HepG2 (cell line): ENCODE results near the gene PODN. TPM values are rescaled to one million over a fixed set of nuclear protein-coding genes. Genes with fewer than 3 reads are reported as not detected.

Experiments used
- ELF4 ChIP-seq: sonication (generic); formaldehyde crosslinking; IDR thresholded peaks from 2 replicates; pipeline ENCODE4 v1.5.0; 2020; ENCODE audit warnings: missing genetic modification reagents, mild to moderate bottlenecking, moderate library complexity, borderline replicate concordance
- FOXA3 ChIP-seq: IDR thresholded peaks from 2 replicates; pipeline ENCODE4 v1.6.1; 2016; ENCODE audit warnings: missing genetic modification reagents, missing compliant biosample characterization
- HMG20A ChIP-seq: IDR thresholded peaks from 2 replicates; pipeline ENCODE4 v1.6.1; 2016; ENCODE audit warnings: borderline replicate concordance
- PITX1 ChIP-seq: sonication (generic); formaldehyde crosslinking; IDR thresholded peaks from 2 replicates; pipeline ENCODE4 v1.5.1; 2020; ENCODE audit warnings: mild to moderate bottlenecking, missing genetic modification reagents
- SIX4 ChIP-seq: sonication (generic); formaldehyde crosslinking; IDR thresholded peaks from 2 replicates; pipeline ENCODE4 v1.4.0; 2020; ENCODE audit warnings: missing genetic modification reagents
- SP1 ChIP-seq, 2 experiments: fragments of 450-650 bp in 1 of 2; sonication (generic) in 1 of 2; formaldehyde crosslinking in 1 of 2; IDR thresholded peaks; 2 replicates each; pipeline versions ENCODE4 v1.4.0 to v1.6.1; 2016 to 2020; ENCODE audit warnings: missing genetic modification reagents in 1 of 2
- SUZ12 ChIP-seq: fragments of 150-350 bp; IDR thresholded peaks from 2 replicates; pipeline ENCODE4 v1.6.1; 2014; ENCODE audit warnings: low read depth, low read length
- TEAD3 ChIP-seq: optimal IDR thresholded peaks from 2 replicates; pipeline ENCODE3; 2016; ENCODE audit warnings: borderline replicate concordance
- ZNF282 ChIP-seq: fragments of 450-650 bp; IDR thresholded peaks from 2 replicates; pipeline ENCODE4 v1.6.1; 2018; ENCODE audit not compliant: partially characterized antibody
- ZNF501 ChIP-seq: sonication (generic); formaldehyde crosslinking; IDR thresholded peaks from 2 replicates; pipeline ENCODE4 v1.5.1; 2020; ENCODE audit warnings: mild to moderate bottlenecking, moderate library complexity, missing genetic modification reagents
- ZNF598 ChIP-seq: sonication (generic); formaldehyde crosslinking; IDR thresholded peaks from 2 replicates; pipeline ENCODE4 v1.5.1; 2020; ENCODE audit warnings: mild to moderate bottlenecking, missing genetic modification reagents, borderline replicate concordance
- ZNF776 ChIP-seq: sonication (generic); formaldehyde crosslinking; IDR thresholded peaks from 2 replicates; pipeline ENCODE4 v1.4.0; 2020; ENCODE audit warnings: mild to moderate bottlenecking, missing genetic modification reagents
- ZNF83 ChIP-seq: sonication (generic); formaldehyde crosslinking; IDR thresholded peaks from 2 replicates; pipeline ENCODE4 v1.4.0; 2020; ENCODE audit warnings: missing genetic modification reagents, mild to moderate bottlenecking, borderline replicate concordance
- ZNF841 ChIP-seq: sonication (generic); formaldehyde crosslinking; IDR thresholded peaks from 2 replicates; pipeline ENCODE4 v1.8.1; 2023; ENCODE audit warnings: missing genetic modification reagents, borderline replicate concordance
- polyA plus RNA-seq, 8 experiments: library from polyadenylated mRNA; depleted of rRNA in 3 of 8; stranded (reverse) in 7 of 8; unstranded in 1 of 8; fragments of >200 nt; fragmentation: Illumina TruSeq in 4 of 8; extraction: Trizol in 4 of 8; gene quantifications; 2 replicates each; pipeline versions ENCODE4 v1.2.1 to v1.2.3, GENCODE V29; 2011 to 2016; ENCODE audit warnings: low read depth in 4 of 8, missing spikeins in 1 of 8, mixed read lengths in 1 of 8; ENCODE audit not compliant: insufficient read depth in 1 of 8
- total RNA-seq, 5 experiments: library from RNA; depleted of rRNA; stranded (reverse); fragments of >200 nt; fragmentation: Illumina TruSeq; extraction: Trizol; gene quantifications; 2 replicates each; pipeline ENCODE4 v1.2.3, GENCODE V29; 2016; ENCODE audit warnings: low read depth in 1 of 5
- TF ChIP-seq, protein P1 (sequence below): fragments of 450-650 bp; IDR thresholded peaks from 2 replicates; pipeline ENCODE4 v1.6.1; 2016
- TF ChIP-seq, protein P2 (sequence below): sonication (generic); formaldehyde crosslinking; IDR thresholded peaks from 2 replicates; pipeline ENCODE4 v1.4.0; 2020; ENCODE audit warnings: mild to moderate bottlenecking, missing genetic modification reagents
- TF ChIP-seq, protein P3 (sequence below): sonication (generic); formaldehyde crosslinking; IDR thresholded peaks from 2 replicates; pipeline ENCODE4 v1.4.0; 2020; ENCODE audit warnings: missing genetic modification reagents
- TF ChIP-seq, protein P4 (sequence below): IDR thresholded peaks from 2 replicates; pipeline ENCODE4 v1.6.1; 2018; ENCODE audit warnings: missing genetic modification reagents, mild to moderate bottlenecking, missing compliant biosample characterization
- TF ChIP-seq, protein P5 (sequence below): sonication (generic); formaldehyde crosslinking; IDR thresholded peaks from 2 replicates; pipeline ENCODE4 v1.8.0; 2022; ENCODE audit warnings: mild to moderate bottlenecking, missing genetic modification reagents
- TF ChIP-seq, protein P6 (sequence below): sonication (generic); formaldehyde crosslinking; IDR thresholded peaks from 2 replicates; pipeline ENCODE4 v1.9.0; 2021; ENCODE audit warnings: missing genetic modification reagents, mild to moderate bottlenecking, borderline replicate concordance

Gene PODN
- total and polyA plus RNA-seq, 2 of the 13 experiments (the other 11 are each of a cell fraction or from before 2014, with no cell fraction given), result 0.13 TPM; not detected in 1

DNA sequence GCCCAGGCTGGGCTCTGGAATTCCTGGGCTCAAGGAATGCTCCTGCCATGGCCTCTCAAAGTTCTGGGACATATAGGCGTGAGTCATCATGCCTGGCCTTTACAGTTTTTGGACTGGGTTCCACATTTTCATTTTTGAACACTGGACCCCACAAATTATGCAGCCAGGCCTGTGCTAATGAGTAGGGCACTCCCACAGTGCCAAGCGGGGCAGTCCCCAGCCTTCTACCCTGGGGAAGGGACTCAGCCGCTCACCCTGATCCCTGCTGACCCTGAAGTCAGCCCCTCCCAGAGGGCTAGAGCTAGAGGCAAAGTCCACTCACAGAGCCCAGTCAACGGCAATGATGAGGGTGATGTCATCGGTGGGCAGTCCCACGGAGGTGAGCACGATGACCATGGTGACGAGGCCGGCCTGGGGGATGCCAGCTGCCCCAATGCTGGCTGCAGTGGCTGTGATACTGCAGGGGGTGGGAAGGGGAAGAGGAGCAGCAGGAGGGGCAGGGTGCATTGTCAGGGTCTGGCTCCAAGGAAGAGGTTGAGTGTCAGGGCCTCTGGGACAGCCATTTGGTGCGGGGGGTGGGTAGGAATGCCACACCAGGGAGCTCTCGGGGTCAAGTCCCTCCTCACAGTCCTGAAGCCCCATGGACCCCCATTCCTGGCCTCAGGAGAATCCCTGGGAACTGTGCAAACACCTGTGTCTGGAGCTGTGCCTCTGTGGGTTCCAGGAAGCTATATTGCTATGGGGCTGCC, 27.6 kb downstream of the PODN start (continued):
- TF ChIP-seq, protein P1, sequence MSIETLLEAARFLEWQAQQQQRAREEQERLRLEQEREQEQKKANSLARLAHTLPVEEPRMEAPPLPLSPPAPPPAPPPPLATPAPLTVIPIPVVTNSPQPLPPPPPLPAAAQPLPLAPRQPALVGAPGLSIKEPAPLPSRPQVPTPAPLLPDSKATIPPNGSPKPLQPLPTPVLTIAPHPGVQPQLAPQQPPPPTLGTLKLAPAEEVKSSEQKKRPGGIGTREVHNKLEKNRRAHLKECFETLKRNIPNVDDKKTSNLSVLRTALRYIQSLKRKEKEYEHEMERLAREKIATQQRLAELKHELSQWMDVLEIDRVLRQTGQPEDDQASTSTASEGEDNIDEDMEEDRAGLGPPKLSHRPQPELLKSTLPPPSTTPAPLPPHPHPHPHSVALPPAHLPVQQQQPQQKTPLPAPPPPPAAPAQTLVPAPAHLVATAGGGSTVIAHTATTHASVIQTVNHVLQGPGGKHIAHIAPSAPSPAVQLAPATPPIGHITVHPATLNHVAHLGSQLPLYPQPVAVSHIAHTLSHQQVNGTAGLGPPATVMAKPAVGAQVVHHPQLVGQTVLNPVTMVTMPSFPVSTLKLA, result no peak
- TF ChIP-seq, protein P2, sequence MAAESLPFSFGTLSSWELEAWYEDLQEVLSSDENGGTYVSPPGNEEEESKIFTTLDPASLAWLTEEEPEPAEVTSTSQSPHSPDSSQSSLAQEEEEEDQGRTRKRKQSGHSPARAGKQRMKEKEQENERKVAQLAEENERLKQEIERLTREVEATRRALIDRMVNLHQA (CRISPR knock-in tag), result no peak
- no peak for TF ChIP-seq ZNF282
- no peak for TF ChIP-seq ZNF841 (CRISPR knock-in tag)
- TF ChIP-seq ELF4 (CRISPR knock-in tag), result no peak
- TF ChIP-seq ZNF83 (CRISPR knock-in tag), result no peak; the same call in 1 of the 2 replicates
- TF ChIP-seq, protein P3, sequence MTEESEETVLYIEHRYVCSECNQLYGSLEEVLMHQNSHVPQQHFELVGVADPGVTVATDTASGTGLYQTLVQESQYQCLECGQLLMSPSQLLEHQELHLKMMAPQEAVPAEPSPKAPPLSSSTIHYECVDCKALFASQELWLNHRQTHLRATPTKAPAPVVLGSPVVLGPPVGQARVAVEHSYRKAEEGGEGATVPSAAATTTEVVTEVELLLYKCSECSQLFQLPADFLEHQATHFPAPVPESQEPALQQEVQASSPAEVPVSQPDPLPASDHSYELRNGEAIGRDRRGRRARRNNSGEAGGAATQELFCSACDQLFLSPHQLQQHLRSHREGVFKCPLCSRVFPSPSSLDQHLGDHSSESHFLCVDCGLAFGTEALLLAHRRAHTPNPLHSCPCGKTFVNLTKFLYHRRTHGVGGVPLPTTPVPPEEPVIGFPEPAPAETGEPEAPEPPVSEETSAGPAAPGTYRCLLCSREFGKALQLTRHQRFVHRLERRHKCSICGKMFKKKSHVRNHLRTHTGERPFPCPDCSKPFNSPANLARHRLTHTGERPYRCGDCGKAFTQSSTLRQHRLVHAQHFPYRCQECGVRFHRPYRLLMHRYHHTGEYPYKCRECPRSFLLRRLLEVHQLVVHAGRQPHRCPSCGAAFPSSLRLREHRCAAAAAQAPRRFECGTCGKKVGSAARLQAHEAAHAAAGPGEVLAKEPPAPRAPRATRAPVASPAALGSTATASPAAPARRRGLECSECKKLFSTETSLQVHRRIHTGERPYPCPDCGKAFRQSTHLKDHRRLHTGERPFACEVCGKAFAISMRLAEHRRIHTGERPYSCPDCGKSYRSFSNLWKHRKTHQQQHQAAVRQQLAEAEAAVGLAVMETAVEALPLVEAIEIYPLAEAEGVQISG (CRISPR knock-in tag), result no peak
- TF ChIP-seq SP1 (IDR thresholded peaks at IDR 0.05), result no peak
- peak; percentile 52 for TF ChIP-seq SP1 (CRISPR knock-in tag; IDR thresholded peaks at IDR 0.05)
- TF ChIP-seq SUZ12, result no peak
- TF ChIP-seq TEAD3 (CRISPR knock-in tag), result peak; percentile 66
- TF ChIP-seq HMG20A (CRISPR knock-in tag), result peak; percentile 50; the same call in 1 of the 2 replicates
- TF ChIP-seq SIX4 (CRISPR knock-in tag), result no peak
- peak; percentile 76; the same call in 1 of the 2 replicates for TF ChIP-seq PITX1 (CRISPR knock-in tag)
- 0 out of 2 replicates have a peak, but pooled peaks have one; percentile 7 for TF ChIP-seq ZNF776 (CRISPR knock-in tag)
- TF ChIP-seq, protein P4, sequence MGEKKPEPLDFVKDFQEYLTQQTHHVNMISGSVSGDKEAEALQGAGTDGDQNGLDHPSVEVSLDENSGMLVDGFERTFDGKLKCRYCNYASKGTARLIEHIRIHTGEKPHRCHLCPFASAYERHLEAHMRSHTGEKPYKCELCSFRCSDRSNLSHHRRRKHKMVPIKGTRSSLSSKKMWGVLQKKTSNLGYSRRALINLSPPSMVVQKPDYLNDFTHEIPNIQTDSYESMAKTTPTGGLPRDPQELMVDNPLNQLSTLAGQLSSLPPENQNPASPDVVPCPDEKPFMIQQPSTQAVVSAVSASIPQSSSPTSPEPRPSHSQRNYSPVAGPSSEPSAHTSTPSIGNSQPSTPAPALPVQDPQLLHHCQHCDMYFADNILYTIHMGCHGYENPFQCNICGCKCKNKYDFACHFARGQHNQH (CRISPR knock-in tag), result peak; percentile 61
- TF ChIP-seq, protein P5, sequence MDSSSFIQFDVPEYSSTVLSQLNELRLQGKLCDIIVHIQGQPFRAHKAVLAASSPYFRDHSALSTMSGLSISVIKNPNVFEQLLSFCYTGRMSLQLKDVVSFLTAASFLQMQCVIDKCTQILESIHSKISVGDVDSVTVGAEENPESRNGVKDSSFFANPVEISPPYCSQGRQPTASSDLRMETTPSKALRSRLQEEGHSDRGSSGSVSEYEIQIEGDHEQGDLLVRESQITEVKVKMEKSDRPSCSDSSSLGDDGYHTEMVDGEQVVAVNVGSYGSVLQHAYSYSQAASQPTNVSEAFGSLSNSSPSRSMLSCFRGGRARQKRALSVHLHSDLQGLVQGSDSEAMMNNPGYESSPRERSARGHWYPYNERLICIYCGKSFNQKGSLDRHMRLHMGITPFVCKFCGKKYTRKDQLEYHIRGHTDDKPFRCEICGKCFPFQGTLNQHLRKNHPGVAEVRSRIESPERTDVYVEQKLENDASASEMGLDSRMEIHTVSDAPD (CRISPR knock-in tag), result no peak
- no peak; the same call in 1 of the 2 replicates for TF ChIP-seq ZNF598 (CRISPR knock-in tag)
- TF ChIP-seq FOXA3 (CRISPR knock-in tag), result peak; percentile 66
- TF ChIP-seq ZNF501 (CRISPR knock-in tag), result 0 out of 2 replicates have a peak, but pooled peaks have one; percentile 44
- TF ChIP-seq, protein P6, sequence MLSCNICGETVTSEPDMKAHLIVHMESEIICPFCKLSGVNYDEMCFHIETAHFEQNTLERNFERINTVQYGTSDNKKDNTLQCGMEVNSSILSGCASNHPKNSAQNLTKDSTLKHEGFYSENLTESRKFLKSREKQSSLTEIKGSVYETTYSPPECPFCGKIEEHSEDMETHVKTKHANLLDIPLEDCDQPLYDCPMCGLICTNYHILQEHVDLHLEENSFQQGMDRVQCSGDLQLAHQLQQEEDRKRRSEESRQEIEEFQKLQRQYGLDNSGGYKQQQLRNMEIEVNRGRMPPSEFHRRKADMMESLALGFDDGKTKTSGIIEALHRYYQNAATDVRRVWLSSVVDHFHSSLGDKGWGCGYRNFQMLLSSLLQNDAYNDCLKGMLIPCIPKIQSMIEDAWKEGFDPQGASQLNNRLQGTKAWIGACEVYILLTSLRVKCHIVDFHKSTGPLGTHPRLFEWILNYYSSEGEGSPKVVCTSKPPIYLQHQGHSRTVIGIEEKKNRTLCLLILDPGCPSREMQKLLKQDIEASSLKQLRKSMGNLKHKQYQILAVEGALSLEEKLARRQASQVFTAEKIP (CRISPR knock-in tag), result no peak
